Measurements from ENCODE around the gene ERBB4.

ERBB4 gene

DNA sequence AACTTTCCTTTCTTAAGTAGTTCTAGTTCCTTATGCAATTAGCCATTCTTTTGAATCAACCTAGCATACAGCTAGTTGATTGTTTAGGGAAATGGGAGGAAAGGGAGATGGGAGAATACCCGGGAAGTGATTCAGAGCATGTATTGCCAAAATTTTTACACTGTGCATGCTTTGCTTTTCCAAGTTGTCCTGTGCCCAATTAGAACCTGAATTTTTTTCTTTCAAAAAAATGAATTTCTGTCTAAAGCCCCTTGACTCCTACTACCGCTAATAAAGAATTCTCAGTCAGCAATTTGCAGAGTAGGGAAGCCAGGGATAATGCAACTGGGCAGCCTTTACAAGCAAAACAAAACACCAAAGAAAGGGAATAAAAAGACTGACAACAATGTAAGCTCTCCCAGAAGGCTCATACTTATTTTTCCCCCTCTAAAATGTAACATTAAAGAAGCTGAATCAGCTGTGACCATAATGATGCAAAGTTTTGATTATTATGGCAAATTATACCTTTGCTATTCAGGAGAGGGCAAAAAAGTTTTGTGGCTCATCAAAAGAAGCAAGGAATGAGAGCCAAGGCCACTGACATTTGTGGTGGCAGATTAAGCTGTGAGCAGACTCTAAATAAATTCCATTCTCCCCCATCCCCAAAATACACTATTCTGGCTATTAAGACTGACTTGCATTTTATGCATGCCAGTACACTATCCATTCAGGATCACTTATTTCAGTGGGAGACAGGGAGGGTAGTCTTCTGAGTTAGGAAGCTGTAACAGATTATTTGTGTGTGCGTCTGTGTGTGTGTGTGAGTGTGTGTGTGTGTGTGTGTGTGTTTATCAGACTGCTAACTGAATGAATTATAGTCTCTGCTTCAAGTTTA, 174.3 kb downstream of the ERBB4 start:
- no peak for DNase-seq (ENCODE audit: low spot score)

DNA sequence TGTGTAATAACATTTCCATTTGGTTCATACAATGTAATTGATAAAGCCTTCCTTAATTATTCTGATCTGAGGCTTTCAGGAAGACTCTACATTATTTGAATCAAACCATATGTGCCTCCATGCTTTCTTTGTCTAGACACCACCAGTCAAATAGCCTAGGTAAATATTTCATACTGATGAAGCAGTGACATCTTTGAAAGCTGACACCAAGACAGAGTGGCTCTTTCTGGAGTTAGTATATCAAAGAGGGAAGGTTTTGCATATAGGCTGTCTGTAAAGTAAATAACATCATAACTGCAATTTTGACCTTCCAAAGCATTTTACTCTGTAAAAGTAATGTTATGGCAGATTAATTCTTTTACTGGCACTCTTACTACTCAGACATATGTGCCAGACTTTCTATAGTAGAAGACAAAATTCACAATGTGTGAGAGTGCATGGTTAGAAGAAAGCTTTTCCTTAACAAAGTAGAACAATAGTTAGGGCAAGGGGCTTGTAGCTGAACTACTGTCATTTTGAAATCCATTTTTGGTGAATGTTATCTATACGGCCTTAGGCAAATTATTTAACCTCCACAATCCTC, 177.3 kb downstream of the ERBB4 start:
- no peak for DNase-seq (ENCODE audit: low spot score)

DNA sequence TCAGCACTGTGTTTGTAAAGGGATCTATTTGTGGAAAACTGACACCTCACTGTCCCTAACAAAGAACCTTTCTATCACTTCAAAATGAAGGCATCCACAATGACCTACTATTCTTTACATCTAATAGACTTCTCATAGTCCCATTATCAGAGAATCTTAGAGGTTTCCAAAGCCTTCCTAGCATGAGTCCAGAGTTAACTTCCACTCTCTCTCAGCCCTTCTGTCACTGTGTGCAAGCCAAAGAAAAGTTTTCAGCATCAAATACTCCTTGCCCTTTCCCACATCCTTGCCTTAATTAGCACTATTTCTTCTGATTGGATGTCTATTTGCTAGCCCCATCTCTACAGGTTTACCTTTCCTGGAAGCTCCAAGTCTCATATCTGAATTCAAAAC, 178.5 kb downstream of the ERBB4 start:
- no peak for DNase-seq (ENCODE audit: low spot score)

DNA sequence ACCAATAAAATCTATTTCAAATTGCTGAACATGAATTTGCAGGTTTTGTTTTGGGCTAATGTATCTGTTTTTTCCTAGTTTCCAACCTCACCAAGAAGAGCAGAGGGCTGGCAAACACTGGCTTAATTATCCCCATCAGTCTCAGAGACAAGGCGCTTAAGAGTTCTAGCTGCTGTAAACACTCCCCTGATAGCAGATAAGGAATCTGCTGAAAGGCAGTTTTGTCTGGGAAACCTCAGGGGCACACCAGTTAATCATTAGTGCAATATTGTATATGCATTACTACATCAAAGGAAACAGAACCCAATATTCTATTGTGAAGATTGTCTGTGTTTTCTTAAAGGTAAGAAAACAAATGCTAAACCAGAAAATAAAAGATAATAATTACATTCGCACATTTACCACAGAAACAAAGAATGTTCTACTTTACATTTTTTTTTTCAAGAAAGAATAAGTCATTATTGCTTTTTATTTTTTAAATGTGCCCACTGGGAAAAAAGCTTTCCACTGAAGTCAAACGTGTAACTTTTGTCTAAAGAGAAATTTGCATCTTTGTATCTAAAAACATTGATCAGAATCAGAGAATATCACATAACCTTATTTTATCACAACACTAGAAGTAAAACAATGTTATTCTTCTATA, 179.1 kb downstream of the ERBB4 start:
- no peak for DNase-seq (ENCODE audit: low spot score)

DNA sequence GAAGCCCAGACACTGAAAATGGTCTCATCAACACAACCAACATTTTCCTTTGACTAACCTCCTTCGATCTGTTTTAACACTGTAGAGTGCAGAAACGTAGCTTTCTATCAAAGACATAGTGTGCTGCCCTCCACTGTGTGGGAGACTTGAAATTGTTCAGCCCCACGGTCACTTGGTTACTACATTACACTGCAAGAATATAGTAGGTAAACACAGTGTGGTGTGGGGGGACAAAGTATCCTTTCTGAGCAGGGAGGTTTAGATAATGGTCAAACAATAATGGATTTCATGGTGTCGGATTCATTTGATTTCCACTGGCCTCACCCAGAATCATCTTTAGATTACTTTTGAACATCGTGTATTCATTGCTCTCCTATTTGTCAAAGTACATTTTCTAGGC, 181.0 kb downstream of the ERBB4 start:
- no peak for DNase-seq (ENCODE audit: low spot score)

DNA sequence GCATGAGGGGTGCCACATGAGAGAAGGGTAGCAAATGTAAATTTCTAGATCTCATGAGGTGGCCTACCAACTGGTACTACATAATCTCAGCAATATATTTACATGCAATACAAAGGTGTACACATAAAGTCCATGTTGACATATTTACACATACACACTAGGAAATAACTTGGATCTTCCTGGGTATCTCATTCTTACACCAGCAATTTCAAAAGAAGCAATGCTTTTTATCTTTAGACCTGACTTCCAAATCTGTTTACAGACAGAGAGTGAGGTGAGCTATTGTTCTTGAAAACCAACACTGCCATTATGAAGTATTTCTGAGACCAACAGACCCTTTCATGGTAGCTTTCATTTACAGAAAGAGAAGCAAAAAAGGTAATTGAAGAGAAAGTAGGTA, 184.2 kb downstream of the ERBB4 start:
- no peak for DNase-seq (ENCODE audit: low spot score)

DNA sequence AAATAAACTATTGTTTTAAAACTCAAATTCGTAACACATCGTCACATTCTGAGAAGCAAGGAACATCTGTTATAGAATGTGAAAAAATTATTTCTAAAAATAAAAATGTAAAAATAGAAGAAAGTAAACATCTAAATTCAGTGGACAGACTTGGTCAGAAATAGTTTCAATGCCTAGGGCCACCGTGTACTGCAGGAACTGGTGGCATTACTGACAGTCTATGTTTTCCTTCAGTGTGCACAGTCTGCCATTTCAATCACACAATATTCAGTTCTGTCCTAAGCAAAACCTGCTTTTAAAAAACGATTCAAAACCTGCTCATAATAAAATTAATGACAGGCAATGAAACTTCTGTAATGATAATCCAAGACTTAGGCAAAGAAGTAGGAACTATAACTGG, 190.1 kb downstream of the ERBB4 start:
- DNase-seq (ENCODE audit: low spot score) = no peak

DNA sequence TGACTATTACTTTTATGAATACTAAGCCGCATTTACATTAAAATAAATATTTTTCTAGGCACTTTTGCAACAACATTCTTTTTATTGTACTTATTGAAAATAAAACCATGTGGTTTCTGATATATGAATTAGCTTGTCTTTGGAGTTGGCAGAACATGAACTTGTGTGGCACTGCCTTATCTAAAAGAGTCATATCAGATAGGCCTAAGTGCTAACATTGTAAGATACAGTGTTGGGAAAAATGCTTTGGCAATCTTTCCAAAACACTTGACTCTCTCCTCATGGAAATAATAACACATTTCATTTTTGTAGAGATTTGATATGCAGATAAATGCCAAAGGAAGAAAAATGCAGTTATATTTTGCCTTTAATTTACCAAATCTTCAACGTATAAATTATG, 191.7 kb downstream of the ERBB4 start:
- DNase-seq (ENCODE audit: low spot score) = no peak

DNA sequence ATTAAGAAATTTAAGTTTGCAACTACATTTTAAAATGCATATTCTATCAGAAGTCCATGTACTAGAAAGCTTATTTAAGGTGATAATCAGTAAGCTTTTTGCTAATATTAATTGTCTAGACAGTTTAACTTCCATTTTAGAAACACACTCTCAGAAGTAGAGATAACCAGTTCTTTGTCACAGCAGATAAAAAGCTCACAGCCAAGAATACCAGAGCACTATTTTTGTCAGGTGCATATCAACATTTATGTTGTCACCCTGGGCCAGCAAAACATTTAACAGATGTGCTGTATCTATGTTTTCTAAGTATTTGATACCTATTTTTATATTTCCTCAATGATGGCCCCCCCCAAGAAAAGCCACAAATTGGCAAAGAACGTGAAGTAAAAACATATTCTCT, 192.6 kb downstream of the ERBB4 start:
- no peak for DNase-seq (ENCODE audit: low spot score)

DNA sequence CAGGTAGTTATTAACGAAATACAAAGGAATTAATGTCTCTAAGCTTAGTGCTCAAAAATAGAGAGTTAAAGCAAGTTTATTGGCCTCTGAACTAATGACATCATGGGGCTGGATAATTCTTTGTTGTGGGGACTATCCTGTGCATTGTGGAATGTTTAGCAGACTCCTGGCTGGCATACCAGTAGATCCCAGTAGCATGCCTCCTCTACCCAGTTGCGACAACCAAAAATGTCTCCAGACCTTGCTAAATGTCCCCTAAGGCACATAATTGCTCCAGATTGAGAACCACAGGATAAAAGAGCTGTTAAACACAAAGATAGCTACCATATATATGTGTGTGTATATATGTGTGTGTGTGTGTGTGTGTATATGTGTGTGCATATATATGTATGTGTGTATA, 194.5 kb downstream of the ERBB4 start:
- no peak for DNase-seq (ENCODE audit: low spot score)

DNA sequence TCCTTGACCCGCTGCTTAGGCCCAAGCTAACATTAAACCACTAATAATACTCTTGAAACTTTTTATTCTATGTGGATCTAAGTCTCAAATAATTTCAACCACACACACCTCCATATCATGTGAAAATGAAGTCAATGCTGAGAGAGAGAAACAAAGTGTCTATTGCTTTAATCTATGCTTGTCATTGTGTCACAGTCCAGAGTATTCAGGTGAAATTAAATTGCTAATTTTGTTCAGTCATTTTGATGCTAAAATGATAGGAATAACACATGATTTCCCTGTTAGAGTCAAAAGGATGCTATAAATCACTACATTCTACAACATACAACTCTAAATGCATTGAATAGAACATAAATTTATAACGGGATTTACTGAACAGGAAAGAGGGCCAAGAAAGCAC, 195.4 kb downstream of the ERBB4 start:
- DNase-seq (ENCODE audit: low spot score) = no peak

DNA sequence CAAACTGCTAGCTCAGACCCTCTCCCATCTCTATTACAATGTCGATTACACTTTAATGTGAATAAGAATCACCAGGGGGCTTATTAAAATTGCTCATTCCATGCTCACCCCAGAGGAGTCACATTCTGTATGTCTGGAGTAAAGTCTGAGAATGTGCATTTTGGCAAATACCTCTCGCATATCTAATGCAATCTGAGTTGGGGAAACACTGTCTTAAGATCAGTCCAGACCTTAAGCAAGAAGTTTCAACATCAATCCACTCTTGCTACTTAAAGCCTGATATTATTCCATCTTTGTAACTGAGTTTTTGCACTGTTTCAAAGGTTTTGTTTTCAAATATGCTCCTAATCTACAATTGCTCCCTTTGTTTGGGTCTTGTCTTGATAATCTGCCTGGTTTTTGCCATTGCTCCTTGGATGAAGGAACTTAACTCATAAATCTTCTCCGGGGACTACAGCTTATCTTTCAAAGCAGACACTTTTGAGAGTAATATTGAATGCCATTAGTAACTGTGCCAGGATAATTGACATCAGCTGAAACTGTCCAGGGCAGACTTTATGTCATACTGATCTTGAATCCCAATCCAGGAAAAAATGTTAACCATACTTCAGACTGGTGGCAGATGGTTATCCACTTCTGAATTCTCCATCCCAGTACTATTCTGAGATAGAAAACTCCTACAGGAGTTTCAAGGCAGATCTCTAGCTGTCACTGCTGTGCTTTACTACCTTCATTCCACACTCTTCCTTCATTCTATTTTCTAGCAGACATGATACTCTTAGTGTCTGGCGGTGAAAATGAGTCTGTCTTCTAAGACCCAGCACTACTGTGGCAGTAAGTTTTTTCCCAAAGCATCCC, 200.9 kb downstream of the ERBB4 start:
- no peak for DNase-seq (ENCODE audit: low spot score)

DNA sequence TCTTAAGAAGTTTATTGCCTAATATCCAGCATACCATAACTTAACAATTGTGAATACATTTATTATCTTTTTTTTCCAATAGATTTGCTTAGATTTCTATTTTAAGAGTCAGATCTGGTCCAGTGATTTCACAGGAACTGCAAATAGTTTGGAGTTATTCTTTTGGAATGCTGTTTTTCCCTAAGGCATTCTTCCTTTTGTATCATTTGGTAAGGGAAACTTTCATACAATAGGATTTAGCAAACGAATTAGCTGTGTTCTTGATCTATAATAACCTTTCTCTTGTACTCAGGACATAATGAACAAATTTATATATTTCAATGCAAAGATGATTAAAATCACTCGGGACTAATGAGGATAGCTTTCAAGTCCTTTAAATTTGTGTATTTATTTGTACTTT, 201.6 kb downstream of the ERBB4 start:
- DNase-seq (ENCODE audit: low spot score) = no peak

DNA sequence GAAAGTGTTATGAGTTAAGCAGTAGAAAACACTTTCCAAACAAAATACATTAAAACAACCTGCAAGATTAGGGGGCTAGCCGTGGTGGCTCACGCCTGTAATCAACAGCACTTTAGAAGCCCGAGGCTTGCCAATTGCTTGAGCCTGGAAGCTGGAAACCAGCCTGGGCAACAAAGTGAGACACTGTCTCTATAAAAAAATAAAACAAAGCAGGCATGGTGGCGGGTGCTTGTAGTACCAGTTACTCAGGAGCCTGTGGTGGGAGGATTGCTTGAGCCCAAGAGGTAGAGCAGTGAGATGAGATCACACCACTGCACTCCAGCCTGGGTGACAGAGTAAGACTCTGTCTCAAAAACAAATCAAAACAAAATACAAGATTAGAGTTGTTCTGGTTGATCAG, 208.3 kb downstream of the ERBB4 start:
- no peak for DNase-seq (ENCODE audit: low spot score)

DNA sequence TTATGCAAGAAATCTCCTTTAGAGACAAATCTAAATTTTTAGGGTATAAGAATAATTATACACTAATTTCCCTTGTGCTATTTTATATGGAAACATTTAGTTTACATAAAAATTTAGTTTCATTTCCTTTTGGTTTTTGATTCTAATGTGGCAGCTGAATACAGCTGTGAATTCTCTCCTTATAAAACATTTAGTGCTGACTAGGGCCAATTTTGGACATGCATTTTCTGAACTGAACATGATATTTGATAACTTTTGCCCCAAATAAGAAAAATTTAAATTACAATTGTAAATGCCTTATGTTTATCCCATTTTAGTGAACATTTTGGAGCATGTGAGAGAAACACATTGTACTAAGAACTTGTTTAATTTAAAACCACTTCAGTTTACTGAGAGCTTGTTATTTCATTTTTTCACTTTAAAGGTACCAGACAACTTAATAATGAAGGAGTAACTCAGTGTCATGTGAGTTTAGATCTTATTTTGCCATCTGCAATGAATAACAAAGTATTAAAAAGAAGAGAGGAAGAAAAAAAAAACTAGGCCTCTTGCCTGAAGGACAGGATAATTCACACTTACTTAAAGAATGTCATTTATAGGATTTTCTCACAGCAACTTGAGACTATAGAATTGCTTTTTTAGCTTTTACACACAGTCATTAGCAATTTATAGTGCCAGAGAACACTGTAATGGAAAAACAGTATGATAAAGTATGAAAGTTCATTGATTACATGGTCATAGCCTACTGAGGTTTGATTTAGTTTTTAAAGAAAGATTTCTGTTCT, 209.7 kb downstream of the ERBB4 start:
- DNase-seq (ENCODE audit: low spot score) = no peak

DNA sequence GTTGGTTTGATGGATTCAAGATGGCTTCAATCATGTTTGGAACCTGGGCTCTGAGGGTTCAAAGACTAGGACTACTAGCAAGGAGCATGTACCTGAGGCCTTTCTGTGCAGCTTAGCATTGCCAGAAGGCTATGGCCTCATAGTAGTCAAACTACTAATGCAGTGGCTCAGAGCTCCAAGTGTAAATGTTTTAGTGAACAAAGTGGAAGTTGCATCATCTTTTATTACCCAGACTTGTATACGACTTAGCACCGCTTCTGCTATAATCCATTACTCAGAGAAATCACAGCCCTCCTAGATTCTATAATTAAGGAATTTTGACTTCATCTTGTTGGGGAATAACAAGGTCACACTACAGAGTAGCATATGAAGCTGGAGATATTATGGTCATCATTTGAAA, 210.5 kb downstream of the ERBB4 start:
- no peak for DNase-seq (ENCODE audit: low spot score)

DNA sequence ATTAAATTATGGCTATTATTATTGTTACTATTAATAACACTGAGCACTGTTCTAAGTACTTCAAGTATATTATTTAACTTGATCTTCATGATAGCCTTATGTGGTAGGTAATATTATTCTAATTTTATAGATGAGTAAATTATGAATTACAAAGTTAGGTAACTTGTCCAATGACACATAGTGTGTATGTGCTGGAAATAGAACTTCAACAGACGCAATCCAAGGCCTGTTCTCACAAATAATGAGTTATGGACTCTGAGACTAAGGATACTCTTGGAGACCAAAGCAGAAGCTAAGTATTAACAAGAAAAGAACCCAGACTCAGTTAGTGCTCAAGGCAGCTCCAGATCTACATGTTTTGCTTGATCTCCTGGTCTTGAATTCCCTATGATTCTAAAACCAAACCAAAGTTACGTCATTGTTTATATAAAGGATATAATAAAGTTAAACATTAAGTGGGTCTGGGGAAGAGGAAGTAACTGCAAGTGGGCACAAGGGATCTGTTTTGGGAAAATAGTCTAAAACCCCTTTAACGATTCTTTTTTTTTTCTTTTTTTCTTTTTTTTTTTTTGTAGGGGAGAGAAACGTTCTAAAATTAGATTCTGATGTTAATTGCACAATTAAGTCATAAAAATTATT, 211.3 kb downstream of the ERBB4 start:
- DNase-seq (ENCODE audit: low spot score) = no peak

DNA sequence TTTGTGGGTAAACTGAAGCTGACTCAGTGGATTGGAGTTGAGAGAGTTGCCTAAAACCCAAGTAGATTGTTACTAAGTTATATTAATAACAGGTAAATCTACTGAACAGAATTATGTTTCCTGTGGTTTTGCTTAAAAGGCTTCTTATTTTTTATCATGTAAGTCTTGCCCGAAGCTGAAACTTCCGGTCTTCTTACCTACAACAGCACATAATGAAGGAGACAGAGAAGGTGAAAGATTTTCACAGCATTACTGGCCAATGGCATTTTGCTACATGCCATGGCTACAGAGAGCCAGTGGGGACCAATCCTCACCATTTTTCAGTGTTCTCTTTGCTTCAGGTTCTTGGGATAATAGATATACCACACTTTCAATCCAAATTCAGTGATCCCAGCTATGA, 220.0 kb downstream of the ERBB4 start:
- DNase-seq (ENCODE audit: low spot score) = no peak

DNA sequence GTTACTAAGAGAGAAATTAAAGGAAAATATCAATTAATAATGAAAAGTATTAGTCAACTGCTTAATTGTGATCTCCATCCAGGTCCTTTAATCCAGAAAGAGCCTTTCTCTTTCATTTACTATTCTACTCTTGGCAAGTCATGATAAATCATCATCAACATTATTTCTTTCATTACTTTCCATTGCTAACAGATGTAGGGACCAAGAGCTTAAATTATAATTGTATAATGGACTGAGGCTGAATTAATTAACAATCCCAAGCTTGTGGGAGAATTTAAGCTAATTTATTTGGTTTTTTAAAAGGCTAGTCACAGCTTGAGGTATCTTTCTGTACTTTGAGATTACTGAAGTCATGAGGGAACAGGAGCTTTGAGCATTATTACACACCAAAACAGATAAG, 223.9 kb downstream of the ERBB4 start:
- no peak for DNase-seq (ENCODE audit: low spot score)

DNA sequence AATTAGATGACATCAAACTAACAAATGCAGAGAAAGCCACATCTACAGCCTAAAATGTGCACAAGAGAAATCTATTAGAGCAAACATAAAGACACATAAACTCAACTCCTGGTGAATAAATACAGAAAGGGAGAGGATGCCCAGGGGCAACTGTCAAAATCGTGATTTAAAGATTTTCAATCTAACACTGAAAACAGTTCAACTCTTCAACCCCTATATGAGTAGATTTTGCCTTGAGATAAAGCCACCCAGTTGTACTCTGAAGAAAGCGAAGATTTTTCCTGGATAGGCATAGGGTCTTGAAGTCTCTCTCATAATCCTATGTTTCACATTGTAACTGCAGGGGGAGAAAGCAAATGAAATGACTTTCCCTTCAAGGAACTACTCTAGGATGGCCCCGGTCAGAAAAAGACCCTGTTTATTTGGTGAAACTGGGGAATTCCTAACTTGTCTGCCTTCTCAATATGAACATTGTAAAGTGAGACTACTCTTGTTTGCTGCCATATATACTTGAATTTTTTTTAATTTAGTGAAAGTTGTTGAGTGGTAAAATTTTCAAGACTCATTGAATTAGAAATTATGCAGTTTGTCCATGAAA, 226.7 kb downstream of the ERBB4 start:
- DNase-seq (ENCODE audit: low spot score) = no peak

DNA sequence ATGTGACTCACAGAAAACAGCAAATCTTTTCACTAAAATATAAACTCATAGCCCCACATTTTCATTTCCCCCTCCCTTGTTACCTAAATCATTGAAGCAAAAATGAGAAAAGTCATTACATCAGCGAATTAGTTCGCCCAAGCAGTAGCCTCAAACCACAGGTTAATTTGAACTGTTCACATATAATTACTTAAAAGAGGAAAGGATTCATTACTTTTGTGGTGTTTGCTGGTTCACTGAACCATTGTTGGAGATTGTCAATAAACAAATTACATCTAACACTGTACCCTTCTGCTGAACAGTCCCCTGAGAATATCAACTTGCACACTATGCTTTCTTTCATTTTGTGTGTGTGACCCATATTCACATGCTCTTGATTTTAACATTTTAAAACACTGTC, 238.7 kb downstream of the ERBB4 start:
- no peak for DNase-seq (ENCODE audit: low spot score)
